GM21825 (cell line): Measurements from ENCODE around the gene PTPRC.
"Not testable (repeated sequence)": the region's sequence is repeated elsewhere in the genome, so short reads cannot be mapped to it uniquely, and the experiment has no call there.

ENCODE experiments used
- ATAC-seq: cut with Tn5 transposase; IDR thresholded peaks from one replicate; pipeline ENCODE4 v1.9.1; 2021; ENCODE audit warnings: mild to moderate bottlenecking, moderate library complexity; ENCODE audit not compliant: unreplicated experiment

The PTPRC gene

GRCh38 chr1:198638894-198639635 is at the start of gene PTPRC:
TSS of gene PTPRC (plus strand) at chr1:198639040. CDS start at chr1:198639269, 229 bp downstream.
- peak; percentile 77 for ATAC-seq

GRCh38 chr1:198590454-198590853 is 48.4 kb upstream of the PTPRC start:
- no peak for ATAC-seq

GRCh38 chr1:198595765-198596164 is 43.1 kb upstream of the PTPRC start:
- no peak for ATAC-seq

DNA sequence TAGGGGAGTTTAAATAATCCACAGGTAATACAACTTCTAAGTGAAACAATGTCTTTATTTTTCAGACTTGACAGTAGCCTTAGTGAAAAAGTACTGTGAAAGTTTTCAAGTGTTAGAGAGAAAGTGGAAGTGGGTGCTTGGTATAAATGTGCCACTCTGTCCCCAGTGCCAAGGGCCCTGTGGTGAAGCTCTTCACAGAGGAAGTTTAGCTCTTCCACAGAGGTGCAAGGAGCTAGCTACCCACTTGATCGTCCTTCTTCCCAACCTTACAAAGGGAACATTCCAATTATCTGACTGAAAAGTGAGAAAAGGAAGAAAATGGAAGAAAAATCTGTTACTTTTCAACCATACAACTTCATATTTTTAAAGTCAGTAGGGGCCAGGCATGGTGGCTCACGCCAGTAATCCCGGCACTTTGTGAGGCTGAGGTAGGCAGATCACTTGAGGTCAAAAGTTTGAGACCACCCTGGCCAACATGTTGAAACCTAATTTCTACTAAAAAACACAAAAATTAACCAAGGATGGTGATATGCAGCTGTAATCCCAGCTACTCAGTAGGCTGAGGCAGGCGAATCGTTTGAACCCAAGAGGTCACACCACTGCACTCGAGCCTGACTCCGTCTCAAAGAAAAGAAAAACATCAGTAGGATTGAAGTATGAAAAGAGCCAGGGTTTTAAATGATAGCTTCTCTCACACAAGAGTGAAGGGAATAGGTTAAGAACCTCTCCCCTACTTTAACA is 41.0 kb upstream of the PTPRC start:
- ATAC-seq = peak; percentile 39

GRCh38 chr1:198598796-198599321 is 40.0 kb upstream of the PTPRC start:
- peak; percentile 80 for ATAC-seq

- no peak for ATAC-seq
These were observed 39.1 kb upstream of the PTPRC start for GRCh38 chr1:198599749-198600148.

GRCh38 chr1:198600906-198601305 is 37.9 kb upstream of the PTPRC start:
- ATAC-seq = no peak

- not testable (repeated sequence) for ATAC-seq
These were observed 37.5 kb upstream of the PTPRC start for GRCh38 chr1:198601310-198601709.

- ATAC-seq = no peak
These were observed 36.6 kb upstream of the PTPRC start for GRCh38 chr1:198601936-198602889.

GRCh38 chr1:198604975-198605374 is 33.9 kb upstream of the PTPRC start:
- no peak for ATAC-seq

DNA sequence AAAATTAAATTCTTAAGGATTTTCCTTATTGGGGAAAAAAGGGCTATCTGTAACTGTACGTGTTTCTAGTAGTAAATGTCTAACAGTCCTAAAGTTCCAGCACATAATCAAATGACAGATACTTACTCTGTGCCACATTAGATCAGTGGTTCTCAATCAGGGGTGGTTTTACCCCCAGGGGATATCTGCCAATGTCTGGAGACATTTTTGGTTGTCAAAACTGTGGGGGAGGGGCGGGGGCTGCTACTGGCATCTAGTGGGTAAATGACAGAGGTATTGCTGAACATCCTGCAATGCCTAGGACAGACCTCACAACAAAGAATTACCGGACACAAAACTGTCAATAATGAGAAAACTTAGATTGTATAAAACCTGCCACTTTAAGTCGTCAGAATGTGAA is 33.4 kb upstream of the PTPRC start:
- ATAC-seq = no peak

GRCh38 chr1:198606020-198606438 is 32.8 kb upstream of the PTPRC start:
- no peak for ATAC-seq

DNA sequence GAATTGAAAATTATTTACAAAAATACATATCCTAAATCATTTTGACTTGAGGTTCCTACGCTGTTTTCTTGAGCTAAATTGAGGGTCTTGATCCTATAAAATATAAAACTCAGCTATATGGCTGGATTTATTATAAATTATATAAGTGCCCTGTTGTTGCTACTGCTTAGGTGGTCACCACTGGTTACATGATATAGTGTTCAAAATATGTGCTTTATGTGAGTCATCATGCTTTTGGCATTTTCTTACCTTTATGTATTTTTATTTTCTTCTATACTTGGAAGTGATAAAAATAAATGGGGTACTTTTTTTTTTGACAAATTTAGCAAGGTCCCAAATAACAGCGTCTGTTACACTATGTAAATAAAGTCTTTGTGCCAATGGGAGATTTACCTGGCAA is 31.1 kb upstream of the PTPRC start:
- no peak for ATAC-seq

DNA sequence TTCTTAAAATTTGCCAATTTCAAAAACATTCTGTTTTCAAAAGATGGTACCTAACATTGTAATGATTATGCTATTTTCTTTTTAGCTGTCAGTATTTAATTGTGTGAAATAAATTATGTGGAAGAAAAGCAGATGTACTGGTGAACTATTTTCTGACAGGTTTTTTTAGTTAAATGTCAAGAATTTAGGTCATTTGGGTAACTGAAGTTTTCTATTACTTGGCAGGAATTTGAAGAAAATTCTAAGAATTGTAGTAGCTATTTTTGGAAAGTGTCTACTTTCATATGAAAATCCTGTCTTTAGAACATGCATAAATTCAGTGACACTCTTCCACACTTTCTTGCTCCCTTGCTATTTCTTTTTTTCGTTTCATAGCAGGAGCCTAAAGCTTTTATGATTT is 28.5 kb upstream of the PTPRC start:
- ATAC-seq = no peak

DNA sequence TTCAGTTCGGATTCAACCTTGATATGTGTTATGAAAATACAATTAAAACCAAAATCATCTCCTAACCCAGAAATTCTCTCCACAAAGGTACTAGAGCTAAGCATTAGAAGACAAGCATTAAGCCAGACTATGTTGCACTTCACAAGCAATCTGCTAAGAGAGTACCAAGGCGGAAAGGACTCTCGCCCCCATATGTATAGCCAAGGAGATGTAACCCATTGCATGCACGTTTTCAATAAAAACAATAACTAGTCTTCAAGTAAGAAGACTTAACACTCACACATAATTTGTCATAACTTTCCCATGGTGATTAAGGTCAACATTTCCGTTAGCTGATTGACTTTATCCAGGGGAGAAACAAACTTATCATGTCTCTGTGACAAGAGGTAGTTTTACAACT is 27.6 kb upstream of the PTPRC start:
- no peak for ATAC-seq

GRCh38 chr1:198612471-198613260 is 26.2 kb upstream of the PTPRC start:
- ATAC-seq = no peak

DNA sequence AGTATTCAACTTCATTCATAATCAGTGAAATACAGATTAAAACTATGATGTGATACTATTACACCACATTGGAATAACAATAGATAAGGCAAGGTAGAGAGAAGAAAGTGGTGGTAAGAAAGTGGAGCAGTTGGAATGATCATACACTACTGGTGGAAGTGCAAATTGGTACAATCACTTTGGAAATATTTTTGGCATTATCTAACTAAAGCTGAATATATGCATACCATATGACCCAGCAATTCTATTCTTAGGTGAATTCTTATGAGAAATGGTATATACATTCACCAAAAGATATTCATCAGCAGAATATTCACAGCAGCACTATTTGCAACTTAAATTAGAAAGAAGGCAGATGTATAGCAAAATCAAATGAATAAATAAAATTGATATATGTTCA is 21.4 kb upstream of the PTPRC start:
- ATAC-seq = no peak

- no peak for ATAC-seq
These were observed 19.3 kb upstream of the PTPRC start for GRCh38 chr1:198619375-198620140.

- no peak for ATAC-seq
These were observed 18.6 kb upstream of the PTPRC start for GRCh38 chr1:198620218-198620617.
